HepG2 (cell line): Measurements from ENCODE around the gene MYL9. TPM values are rescaled to one million over a fixed set of nuclear protein-coding genes. Genes with fewer than 3 reads are reported as not detected.

Source experiments
- CHD2 ChIP-seq: IDR thresholded peaks from 2 replicates; pipeline ENCODE4 v1.6.1; 2011; ENCODE audit warnings: low read depth, low read length, improper control_type of control experiment
- FOXJ3 ChIP-seq: sonication (generic); formaldehyde crosslinking; IDR thresholded peaks from 2 replicates; pipeline ENCODE4 v1.4.0; 2020; ENCODE audit warnings: missing genetic modification reagents, mild to moderate bottlenecking, borderline replicate concordance
- GABPB1 ChIP-seq: IDR thresholded peaks from 2 replicates; pipeline ENCODE4 v1.6.1; 2016; ENCODE audit warnings: mild to moderate bottlenecking, missing genetic modification reagents, moderate library complexity, missing compliant biosample characterization
- HDAC6 ChIP-seq: fragments of 200-600 bp; sonication (generic); IDR thresholded peaks from 2 replicates; pipeline ENCODE4 v1.7.0; 2017; ENCODE audit warnings: mild to moderate bottlenecking, antibody characterized with exemption, low read length, low read depth
- HNRNPH1 ChIP-seq: fragments of 200-400 bp; formaldehyde crosslinking; optimal IDR thresholded peaks from 2 replicates; pipeline ENCODE3; 2017; ENCODE audit warnings: mild to moderate bottlenecking, low read depth, low read length
- HOXA5 ChIP-seq: sonication (generic); formaldehyde crosslinking; IDR thresholded peaks from 2 replicates; pipeline ENCODE4 v1.4.0; 2020; ENCODE audit warnings: missing genetic modification reagents
- HOXA9 ChIP-seq: sonication (generic); formaldehyde crosslinking; IDR thresholded peaks from 2 replicates; pipeline ENCODE4 v1.8.1; 2022; ENCODE audit warnings: missing genetic modification reagents, mild to moderate bottlenecking, moderate library complexity, borderline replicate concordance
- MIXL1 ChIP-seq: IDR thresholded peaks from 2 replicates; pipeline ENCODE4 v1.6.1; 2016
- SOX13 ChIP-seq, 3 experiments: fragments of 450-650 bp in 1 of 3; sonication (generic) in 1 of 3; formaldehyde crosslinking in 1 of 3; IDR thresholded peaks in 2 of 3; conservative IDR thresholded peaks in 1 of 3; 2 replicates each; pipeline versions ENCODE4 v1.5.0 to v1.6.1; 2016 to 2020; ENCODE audit warnings: antibody characterized with exemption in 1 of 3, mild to moderate bottlenecking in 1 of 3, missing compliant biosample characterization in 1 of 3, missing genetic modification reagents in 1 of 3, moderate library complexity in 1 of 3
- ZIK1 ChIP-seq: sonication (generic); formaldehyde crosslinking; IDR thresholded peaks from 2 replicates; pipeline ENCODE4 v1.5.0; 2020; ENCODE audit warnings: mild to moderate bottlenecking, low read depth, missing genetic modification reagents, borderline replicate concordance
- ZNF121 ChIP-seq: sonication (generic); formaldehyde crosslinking; IDR thresholded peaks from 2 replicates; pipeline ENCODE4 v1.5.0; 2020; ENCODE audit warnings: mild to moderate bottlenecking, missing genetic modification reagents
- ZNF138 ChIP-seq: sonication (generic); formaldehyde crosslinking; IDR thresholded peaks from 2 replicates; pipeline ENCODE4 v1.5.0; 2020; ENCODE audit warnings: mild to moderate bottlenecking, low read depth, missing genetic modification reagents
- ZNF234 ChIP-seq: sonication (generic); formaldehyde crosslinking; conservative IDR thresholded peaks from 2 replicates; pipeline ENCODE4 v1.5.1; 2020; ENCODE audit warnings: mild to moderate bottlenecking, missing genetic modification reagents
- ZNF460 ChIP-seq: sonication (generic); formaldehyde crosslinking; IDR thresholded peaks from 2 replicates; pipeline ENCODE4 v1.5.1; 2020; ENCODE audit warnings: missing genetic modification reagents, mild to moderate bottlenecking, borderline replicate concordance
- ZNF564 ChIP-seq: sonication (generic); formaldehyde crosslinking; IDR thresholded peaks from 2 replicates; pipeline ENCODE4 v1.8.1; 2023; ENCODE audit warnings: mild to moderate bottlenecking, missing genetic modification reagents
- ZNF792 ChIP-seq: IDR thresholded peaks from 2 replicates; pipeline ENCODE4 v1.6.1; 2016
- polyA plus RNA-seq, 8 experiments: library from polyadenylated mRNA; depleted of rRNA in 3 of 8; stranded (reverse) in 7 of 8; unstranded in 1 of 8; fragments of >200 nt; fragmentation: Illumina TruSeq in 4 of 8; extraction: Trizol in 4 of 8; gene quantifications; 2 replicates each; pipeline versions ENCODE4 v1.2.1 to v1.2.3, GENCODE V29; 2011 to 2016; ENCODE audit warnings: low read depth in 4 of 8, missing spikeins in 1 of 8, mixed read lengths in 1 of 8; ENCODE audit not compliant: insufficient read depth in 1 of 8
- total RNA-seq, 5 experiments: library from RNA; depleted of rRNA; stranded (reverse); fragments of >200 nt; fragmentation: Illumina TruSeq; extraction: Trizol; gene quantifications; 2 replicates each; pipeline ENCODE4 v1.2.3, GENCODE V29; 2016; ENCODE audit warnings: low read depth in 1 of 5
- TF ChIP-seq, protein P1 (sequence below): sonication (generic); formaldehyde crosslinking; IDR thresholded peaks from 2 replicates; pipeline ENCODE4 v1.5.1; 2020; ENCODE audit warnings: mild to moderate bottlenecking, missing genetic modification reagents, moderate library complexity
- TF ChIP-seq, protein P2 (sequence below): sonication (generic); formaldehyde crosslinking; conservative IDR thresholded peaks from 2 replicates; pipeline ENCODE4 v1.4.0; 2020; ENCODE audit warnings: missing genetic modification reagents
- TF ChIP-seq, protein P3 (sequence below): sonication (generic); formaldehyde crosslinking; IDR thresholded peaks from 2 replicates; pipeline ENCODE4; 2020; ENCODE audit warnings: missing genetic modification reagents, mild to moderate bottlenecking, borderline replicate concordance
- TF ChIP-seq, protein P4 (sequence below): IDR thresholded peaks from 2 replicates; pipeline ENCODE4 v1.6.1; 2016; ENCODE audit warnings: mild to moderate bottlenecking

Gene MYL9
- total and polyA plus RNA-seq, 2 of the 13 experiments (the other 11 are each of a cell fraction or from before 2014, with no cell fraction given) = 0.87 to 2.2 TPM

DNA sequence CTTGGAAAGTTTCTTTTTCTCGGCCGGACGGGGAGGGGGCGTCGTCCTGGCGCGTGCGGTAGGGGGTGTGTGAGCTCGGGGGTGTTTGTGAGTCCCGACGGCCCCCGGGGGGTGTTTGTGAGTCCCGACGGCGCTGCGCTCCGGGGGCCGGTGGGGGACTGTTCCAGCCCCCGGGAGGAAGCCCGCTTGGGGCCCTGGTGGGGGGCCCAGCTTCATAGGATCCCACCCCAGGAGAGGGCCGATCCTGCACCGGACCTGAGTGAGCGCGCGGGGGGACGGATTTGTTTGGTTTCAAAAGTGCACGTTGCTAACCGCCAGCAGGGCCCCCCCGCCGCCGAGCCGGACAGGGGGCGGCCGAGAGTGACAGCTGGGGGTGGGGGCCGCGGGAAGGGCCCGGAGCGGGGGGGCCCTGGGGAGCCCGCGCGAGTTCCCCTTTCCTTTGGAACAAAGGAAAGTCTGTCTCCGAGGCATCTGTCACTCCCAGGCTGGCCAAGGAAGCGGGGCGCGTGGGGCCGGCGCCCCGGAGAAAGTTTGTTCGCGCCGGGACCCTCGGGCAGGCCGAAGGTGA lies 32.6 kb downstream of the MYL9 start (continued):
- TF ChIP-seq, protein P1, sequence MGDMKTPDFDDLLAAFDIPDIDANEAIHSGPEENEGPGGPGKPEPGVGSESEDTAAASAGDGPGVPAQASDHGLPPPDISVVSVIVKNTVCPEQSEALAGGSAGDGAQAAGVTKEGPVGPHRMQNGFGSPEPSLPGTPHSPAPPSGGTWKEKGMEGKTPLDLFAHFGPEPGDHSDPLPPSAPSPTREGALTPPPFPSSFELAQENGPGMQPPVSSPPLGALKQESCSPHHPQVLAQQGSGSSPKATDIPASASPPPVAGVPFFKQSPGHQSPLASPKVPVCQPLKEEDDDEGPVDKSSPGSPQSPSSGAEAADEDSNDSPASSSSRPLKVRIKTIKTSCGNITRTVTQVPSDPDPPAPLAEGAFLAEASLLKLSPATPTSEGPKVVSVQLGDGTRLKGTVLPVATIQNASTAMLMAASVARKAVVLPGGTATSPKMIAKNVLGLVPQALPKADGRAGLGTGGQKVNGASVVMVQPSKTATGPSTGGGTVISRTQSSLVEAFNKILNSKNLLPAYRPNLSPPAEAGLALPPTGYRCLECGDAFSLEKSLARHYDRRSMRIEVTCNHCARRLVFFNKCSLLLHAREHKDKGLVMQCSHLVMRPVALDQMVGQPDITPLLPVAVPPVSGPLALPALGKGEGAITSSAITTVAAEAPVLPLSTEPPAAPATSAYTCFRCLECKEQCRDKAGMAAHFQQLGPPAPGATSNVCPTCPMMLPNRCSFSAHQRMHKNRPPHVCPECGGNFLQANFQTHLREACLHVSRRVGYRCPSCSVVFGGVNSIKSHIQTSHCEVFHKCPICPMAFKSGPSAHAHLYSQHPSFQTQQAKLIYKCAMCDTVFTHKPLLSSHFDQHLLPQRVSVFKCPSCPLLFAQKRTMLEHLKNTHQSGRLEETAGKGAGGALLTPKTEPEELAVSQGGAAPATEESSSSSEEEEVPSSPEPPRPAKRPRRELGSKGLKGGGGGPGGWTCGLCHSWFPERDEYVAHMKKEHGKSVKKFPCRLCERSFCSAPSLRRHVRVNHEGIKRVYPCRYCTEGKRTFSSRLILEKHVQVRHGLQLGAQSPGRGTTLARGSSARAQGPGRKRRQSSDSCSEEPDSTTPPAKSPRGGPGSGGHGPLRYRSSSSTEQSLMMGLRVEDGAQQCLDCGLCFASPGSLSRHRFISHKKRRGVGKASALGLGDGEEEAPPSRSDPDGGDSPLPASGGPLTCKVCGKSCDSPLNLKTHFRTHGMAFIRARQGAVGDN = no peak
- no peak; the same call in 1 of the 2 replicates for TF ChIP-seq HOXA5
- no peak for TF ChIP-seq CHD2
- no peak for TF ChIP-seq HNRNPH1
- TF ChIP-seq, protein P2, sequence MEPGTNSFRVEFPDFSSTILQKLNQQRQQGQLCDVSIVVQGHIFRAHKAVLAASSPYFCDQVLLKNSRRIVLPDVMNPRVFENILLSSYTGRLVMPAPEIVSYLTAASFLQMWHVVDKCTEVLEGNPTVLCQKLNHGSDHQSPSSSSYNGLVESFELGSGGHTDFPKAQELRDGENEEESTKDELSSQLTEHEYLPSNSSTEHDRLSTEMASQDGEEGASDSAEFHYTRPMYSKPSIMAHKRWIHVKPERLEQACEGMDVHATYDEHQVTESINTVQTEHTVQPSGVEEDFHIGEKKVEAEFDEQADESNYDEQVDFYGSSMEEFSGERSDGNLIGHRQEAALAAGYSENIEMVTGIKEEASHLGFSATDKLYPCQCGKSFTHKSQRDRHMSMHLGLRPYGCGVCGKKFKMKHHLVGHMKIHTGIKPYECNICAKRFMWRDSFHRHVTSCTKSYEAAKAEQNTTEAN (CRISPR knock-in tag) = no peak; the same call in 1 of the 2 replicates
- TF ChIP-seq ZNF234 (CRISPR knock-in tag) = no peak; the same call in 1 of the 2 replicates
- no peak for TF ChIP-seq SOX13 (IDR thresholded peaks at IDR 0.05)
- peak in 1 of 2 experiments; percentile 6; a peak in 2 of 4 replicates for TF ChIP-seq SOX13 (CRISPR knock-in tag; conservative IDR thresholded peaks at IDR 0.05 in 1 of 2, IDR thresholded peaks at IDR 0.05 in 1 of 2)
- no peak; the same call in 1 of the 2 replicates for TF ChIP-seq GABPB1 (CRISPR knock-in tag)
- TF ChIP-seq MIXL1 (CRISPR knock-in tag) = no peak
- 0 out of 2 replicates have a peak, but pooled peaks have one; percentile 16 for TF ChIP-seq ZNF121 (CRISPR knock-in tag)
- TF ChIP-seq FOXJ3 = no peak
- TF ChIP-seq, protein P3, sequence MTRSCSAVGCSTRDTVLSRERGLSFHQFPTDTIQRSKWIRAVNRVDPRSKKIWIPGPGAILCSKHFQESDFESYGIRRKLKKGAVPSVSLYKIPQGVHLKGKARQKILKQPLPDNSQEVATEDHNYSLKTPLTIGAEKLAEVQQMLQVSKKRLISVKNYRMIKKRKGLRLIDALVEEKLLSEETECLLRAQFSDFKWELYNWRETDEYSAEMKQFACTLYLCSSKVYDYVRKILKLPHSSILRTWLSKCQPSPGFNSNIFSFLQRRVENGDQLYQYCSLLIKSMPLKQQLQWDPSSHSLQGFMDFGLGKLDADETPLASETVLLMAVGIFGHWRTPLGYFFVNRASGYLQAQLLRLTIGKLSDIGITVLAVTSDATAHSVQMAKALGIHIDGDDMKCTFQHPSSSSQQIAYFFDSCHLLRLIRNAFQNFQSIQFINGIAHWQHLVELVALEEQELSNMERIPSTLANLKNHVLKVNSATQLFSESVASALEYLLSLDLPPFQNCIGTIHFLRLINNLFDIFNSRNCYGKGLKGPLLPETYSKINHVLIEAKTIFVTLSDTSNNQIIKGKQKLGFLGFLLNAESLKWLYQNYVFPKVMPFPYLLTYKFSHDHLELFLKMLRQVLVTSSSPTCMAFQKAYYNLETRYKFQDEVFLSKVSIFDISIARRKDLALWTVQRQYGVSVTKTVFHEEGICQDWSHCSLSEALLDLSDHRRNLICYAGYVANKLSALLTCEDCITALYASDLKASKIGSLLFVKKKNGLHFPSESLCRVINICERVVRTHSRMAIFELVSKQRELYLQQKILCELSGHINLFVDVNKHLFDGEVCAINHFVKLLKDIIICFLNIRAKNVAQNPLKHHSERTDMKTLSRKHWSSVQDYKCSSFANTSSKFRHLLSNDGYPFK = no peak; the same call in 1 of the 2 replicates
- TF ChIP-seq ZNF460 (CRISPR knock-in tag) = no peak
- 0 out of 2 replicates have a peak, but pooled peaks have one; percentile 22 for TF ChIP-seq ZIK1
- TF ChIP-seq ZNF564 (CRISPR knock-in tag) = no peak
- TF ChIP-seq ZNF138 (CRISPR knock-in tag) = no peak
- no peak for TF ChIP-seq ZNF792 (CRISPR knock-in tag)
- TF ChIP-seq, protein P4, sequence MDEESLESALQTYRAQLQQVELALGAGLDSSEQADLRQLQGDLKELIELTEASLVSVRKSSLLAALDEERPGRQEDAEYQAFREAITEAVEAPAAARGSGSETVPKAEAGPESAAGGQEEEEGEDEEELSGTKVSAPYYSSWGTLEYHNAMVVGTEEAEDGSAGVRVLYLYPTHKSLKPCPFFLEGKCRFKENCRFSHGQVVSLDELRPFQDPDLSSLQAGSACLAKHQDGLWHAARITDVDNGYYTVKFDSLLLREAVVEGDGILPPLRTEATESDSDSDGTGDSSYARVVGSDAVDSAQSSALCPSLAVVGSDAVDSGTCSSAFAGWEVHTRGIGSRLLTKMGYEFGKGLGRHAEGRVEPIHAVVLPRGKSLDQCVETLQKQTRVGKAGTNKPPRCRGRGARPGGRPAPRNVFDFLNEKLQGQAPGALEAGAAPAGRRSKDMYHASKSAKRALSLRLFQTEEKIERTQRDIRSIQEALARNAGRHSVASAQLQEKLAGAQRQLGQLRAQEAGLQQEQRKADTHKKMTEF (CRISPR knock-in tag) = no peak; the same call in 1 of the 2 replicates
- no peak for TF ChIP-seq HDAC6
- TF ChIP-seq HOXA9 (CRISPR knock-in tag) = no peak; the same call in 1 of the 2 replicates
